HG03565 (cell line): ENCODE data around the gene HOXC10.

ENCODE experiments used
- ATAC-seq: cut with Tn5 transposase; IDR thresholded peaks from one replicate; pipeline ENCODE4 v1.9.1; 2021; ENCODE audit warnings: mild to moderate bottlenecking, moderate library complexity; ENCODE audit not compliant: unreplicated experiment

The HOXC10 gene

DNA sequence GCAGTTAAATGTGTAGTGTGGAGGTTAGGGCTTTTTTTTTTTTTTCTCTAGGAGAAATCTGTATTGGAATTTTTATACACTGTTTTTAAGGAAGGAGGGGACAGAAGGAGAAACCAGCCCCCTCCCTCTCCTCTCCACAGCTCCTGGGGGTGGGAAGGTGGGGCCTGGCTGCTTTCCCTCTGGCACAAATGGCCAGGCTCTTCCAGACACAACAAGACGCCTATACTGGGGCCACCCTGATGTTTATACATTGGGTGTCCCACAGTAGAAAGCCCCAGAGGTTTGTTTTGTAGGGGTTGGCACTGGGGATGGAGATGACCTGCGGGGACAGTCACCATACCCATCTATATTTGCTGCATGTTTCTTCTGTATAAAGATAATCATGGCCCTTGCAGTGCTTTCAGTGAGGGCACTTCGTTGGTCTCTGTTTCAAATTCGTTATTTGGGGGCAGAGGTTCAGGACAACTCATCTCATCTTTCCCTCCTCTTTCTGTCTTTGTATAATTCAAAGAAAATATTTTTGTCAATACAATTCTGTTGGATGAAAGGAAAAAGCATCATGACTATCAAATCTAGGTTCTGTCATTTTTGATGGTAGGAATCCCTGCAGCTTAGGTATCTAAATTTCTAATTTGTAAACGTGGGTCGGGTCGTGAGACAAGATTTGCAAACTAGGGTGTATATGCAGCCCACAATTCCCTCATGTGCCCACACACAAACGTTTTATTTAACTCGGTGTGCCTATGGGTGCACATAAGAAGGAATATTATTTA is 7.9 kb upstream of the HOXC10 start:
- no peak for ATAC-seq

DNA sequence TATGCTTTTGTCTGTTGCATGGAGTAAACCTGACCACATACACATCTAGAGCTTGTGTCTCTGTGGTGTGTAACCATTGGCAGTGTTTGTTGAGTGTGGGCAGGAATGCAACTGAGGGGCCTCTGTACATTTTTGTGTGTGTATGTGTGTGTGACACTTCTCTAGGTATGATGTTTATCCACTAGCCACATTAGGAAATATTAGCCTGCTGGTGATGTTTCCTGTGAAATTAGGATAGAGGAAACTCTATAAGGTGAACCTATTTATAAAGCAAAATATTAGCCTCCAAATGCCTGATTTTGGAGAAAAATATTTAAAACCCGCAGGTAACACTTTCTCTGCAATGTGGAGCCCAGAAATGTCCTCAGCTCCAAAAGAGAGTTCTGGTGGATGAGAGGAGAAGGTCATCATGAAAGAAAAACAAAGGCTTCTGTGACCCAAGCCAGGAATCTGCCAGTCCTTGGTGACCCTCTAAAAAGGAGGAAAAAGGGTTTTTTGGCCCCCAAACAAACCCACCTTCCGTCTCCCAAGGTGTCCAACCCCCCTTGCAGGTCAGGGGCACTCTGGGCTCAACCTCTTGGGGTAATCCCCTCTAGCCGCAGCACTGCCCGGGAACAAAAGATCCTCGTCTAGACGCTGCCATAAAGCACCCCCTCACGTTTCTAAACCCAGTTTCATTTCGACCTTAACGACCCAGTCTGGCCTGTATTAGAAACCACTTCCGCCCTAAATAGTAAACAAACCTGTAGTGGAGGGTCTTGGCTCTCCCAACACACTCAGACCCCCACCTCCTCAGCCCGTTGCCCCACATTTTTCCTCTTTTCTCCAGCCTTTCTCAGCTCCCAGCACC is 7.1 kb upstream of the HOXC10 start:
- no peak for ATAC-seq

DNA sequence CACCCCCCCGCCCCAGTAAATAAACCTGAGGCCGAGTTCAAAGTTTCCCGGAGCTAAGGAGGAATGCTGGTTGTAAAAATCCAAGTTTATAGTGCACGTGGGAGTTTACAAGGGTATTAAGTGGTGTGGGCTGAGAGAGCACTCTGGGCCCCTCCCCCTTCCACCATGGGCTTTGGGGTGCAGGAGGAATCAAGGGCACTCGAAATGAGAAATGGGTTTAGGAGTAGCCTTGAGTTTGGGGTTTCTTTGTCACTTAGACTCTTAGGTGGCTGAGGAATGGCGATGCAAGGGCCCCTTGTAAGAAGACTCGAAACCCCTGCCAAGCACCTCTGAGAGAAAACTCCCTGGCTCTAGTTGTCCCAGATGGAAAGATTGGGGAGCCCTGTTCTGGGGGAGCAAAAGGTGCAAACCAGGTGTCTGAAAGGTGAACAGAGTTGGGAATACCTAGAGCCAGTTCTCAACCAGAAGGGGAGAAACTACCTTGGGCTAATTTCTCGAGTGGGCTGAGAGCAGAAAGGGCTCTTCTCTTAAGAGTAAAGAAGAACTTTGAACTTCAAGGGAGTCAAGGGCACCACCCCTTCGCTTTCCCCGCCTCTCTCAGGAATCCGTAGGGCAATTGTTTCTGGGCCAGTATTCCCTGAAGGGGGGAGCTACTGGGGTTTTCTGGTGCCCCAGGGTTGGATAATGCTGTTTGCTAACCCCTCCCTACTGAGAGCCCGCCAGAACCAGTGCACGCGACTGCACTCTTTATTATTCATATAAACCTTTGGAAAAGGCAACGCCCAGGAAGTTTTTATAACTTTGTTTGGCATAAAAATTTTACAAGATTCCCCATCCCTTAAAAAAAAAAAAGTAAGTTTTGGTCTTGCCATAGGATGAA is 6.2 kb upstream of the HOXC10 start:
- ATAC-seq: no peak

DNA sequence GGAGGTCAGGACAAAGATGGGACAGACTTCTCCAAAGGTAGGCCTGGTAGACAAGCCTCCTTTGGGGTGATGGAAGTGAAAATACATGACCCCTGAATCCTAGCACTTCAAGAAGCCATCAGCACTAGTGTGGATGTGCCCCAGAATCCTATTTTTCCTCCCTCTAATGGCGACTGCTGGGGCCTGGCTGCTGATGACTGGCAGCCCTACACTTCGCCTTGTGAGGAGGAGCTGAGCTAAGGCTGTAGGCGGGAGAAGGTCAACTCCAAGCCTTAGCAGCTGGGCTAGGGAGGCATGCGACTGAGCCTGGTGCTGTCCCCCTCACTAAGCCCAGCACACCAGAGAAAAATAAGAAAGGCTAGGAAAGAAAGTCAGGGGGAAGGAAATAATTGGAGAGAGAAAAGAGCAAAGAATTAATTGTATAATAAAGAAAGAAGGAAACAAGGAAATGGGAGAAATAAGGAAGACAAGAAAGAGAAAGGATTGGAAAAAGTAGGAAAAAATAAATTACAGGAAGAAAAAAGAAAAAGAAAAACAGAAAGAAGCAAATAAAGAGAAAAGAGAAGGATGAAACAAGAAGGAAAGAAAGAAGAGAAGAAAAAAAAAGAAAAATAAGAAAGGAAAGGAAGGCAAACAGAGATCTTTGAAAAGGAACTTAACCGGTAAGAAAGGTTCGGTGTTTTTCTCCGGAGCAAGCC is 4.7 kb upstream of the HOXC10 start:
- no peak for ATAC-seq

DNA sequence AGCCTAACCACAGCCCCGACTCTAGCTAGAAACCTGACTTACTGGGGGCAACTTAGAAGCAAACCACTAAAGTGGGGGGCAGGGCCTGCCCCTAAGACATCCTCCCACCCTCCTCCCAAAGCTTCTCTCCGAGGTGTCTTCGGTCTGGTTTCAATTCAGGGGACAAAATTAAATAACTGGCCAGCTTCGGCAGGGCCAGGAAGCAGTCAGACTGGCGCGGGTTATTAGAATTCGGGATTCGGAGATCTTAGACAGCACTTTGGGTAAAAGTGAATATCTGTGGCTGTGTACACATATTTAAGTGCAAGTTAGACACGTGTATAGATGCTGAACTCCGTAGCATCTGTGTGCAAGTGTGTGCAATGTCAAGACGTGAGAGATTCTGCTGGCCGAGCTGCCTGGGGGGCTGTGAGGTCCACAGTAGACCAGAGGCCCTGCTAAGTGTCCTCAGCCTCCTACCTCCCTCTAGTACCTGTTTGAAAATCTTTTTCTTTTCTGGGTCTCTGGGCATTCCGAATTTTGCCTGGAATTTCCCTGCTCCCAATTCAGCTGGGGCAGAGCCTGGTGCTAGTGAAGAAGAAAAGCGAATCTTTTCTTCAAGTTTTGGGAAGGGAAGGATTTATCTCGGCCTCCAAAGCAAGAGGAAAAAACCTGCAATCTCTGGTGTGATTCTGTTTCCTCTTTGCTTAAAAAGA is 4.0 kb upstream of the HOXC10 start:
- no peak for ATAC-seq

DNA sequence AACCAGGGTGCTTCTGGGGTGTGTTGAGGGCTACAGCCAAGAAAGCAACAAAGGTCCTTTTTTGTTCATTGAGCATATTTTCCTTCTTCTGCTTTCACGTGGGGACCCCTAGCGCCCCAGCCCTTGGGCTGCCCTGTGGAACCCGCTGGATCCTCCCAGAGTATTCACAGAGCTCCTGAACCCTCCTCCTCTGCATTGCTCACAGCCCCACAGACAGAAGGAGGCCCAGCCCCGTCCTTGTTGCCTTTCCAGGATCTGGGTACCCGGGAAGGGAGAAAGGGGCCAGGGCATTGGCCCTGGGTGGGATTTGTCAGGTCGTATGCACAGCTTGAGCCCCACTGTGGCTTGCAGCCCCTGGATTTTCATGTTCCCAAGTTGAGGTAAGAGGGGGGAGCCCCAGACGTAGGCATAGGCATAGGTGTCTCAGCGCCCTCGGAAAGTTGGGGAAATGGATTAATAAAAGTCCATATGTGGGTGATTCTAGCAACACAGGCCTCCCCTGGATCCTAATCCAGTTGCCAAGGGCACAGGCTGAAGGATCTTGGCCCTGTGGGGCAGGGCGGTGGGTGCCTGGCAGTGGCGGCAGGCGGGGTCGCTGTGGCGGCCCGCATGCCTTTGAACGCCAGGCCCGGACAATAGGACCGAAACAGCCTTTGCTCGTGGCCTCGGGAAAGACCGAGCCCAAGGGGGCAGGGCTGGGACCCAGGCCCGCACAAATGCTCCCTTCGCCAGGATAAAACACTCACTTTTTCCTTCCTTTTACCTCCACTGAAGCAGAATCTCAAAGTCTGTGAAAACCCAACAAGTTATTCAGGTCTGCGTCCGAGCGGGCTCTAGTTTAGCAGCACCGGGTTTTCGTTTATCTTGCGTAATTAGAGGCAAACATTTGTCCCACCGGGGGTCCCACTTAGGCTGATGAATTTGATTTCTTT is 3.0 kb upstream of the HOXC10 start:
- no peak for ATAC-seq

DNA sequence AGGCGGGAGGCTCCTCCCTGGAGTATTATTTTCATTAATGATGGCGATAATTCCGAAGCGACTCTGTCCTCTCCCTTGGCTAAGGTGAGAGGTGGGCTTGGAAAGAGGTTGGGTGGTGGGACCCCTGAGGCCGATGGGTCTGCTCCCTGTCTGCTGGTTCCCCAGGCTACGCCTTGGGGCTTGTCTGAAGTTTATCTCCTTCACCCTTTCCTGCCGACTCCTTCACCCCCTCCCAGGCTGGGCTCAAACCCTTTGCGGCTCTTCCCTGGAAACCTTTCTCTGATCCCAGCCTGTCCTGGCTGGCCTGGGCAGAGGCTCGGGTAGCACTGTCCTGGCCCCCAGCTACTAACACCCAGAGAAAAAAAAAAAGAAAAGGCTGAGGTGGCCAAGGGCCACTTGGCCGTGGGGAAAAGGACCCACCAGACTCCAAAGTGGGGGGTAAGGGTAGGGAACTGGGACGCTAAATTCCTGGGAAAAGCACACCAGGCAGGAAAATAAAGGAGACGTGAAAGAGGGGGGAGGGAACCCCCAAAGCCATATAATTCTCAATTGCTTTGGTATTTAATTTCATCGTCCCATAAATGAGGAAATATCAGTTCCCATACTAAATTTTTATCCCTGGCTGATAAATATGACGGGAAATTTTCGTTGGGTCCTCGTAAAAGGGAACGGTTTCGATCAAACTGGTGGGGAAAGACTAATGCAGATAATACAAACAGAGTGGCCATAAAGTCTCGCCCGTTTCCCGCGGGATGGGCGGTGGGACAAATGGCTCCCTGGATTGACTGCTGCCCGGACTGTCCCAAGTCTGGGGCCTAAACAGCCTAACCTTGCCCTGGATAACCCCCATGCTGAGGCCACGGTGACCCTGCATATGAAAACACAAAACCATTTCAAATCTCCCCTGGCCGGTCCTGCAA is 2.0 kb upstream of the HOXC10 start:
- ATAC-seq: no peak

DNA sequence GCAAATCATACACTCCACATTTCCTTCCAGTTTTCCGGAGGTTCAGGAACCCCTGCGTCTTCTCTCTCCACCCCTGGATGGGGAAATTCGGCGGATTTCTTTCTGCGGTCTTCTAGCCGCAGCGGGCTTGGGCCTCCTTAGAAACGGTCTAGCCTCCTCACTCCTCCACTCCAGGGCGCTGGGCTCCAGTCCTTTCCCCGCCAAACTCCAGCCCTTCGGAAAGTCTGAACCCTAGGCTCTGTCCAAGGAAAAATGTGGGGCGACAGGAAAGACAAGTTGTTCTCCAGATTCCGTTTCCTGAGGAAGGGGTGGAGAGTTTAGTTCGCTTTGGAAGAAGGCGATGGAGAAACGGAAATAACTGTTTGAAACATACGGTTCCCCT is 1.4 kb upstream of the HOXC10 start:
- no peak for ATAC-seq

DNA sequence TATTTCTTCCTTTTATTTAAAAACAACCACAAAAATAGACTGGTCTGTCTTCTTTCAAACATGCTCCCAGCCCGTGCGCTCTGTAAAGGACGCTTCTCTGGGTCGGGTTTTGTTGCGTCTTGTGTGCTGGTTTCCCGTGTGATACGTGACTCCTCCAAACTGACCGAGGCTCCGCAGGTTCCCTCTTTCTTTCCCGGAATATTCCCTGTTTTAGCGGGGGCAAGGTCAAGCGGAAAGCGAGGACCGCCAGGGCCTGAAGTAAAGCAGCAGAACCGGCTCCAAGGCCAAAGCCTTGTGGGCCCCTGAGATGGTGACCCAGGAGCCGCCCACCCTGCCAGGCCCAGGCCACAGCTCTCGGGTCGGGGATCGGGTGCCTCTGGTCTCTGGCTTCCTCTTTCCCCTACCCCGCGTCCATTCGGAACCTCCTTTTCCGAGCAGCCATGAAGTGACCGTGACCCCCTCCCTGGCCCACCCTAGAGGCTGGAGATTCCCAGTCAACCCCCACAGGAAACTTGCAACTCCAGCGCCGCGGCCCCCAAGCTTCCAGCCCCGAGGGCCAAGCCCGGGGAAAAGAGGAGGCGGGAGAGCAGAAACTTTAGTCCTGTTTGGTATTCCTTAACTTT is 885 bp upstream of the HOXC10 start:
- ATAC-seq: no peak

DNA sequence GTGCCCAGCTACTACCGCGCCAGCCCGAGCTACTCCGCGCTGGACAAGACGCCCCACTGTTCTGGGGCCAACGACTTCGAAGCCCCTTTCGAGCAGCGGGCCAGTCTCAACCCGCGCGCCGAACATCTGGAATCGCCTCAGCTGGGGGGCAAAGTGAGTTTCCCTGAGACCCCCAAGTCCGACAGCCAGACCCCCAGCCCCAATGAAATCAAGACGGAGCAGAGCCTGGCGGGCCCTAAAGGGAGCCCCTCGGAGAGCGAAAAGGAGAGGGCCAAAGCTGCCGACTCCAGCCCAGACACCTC is 697 bp downstream of the HOXC10 start:
- no peak for ATAC-seq

DNA sequence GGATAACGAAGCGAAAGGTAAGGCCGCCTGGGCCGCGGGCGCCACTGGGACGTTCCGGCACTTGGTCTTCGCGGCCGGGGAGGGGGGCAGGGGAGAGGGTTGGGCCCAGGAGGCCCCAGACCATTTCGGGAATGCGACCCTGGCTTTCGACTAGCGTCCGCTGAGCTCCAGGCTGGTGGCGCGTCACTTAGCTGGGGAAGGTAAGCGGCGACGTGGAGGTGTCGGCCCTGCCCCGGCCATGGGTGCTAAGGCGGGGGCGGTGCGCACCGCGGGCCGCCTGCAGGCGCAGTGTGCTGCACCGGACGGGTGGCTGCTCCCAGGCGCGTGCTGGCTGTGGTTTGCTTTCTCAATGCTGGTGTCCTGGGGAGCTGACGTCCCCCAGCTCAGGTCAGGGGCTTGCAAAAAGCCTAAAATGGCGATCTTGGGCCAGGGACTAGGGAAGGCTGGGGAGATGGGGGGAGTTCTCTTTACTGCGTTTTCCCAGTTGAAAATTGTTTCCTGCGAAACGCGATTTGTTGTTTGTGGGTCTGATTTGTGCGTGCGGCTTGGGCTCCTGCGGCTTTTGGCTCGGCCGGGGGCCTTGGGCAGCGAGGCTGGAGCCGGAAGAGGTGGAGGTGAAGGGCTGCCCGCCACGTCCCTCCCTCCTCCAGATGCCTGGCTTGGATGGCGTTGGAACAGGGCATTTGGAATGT is 1.2 kb downstream of the HOXC10 start:
- no peak for ATAC-seq

DNA sequence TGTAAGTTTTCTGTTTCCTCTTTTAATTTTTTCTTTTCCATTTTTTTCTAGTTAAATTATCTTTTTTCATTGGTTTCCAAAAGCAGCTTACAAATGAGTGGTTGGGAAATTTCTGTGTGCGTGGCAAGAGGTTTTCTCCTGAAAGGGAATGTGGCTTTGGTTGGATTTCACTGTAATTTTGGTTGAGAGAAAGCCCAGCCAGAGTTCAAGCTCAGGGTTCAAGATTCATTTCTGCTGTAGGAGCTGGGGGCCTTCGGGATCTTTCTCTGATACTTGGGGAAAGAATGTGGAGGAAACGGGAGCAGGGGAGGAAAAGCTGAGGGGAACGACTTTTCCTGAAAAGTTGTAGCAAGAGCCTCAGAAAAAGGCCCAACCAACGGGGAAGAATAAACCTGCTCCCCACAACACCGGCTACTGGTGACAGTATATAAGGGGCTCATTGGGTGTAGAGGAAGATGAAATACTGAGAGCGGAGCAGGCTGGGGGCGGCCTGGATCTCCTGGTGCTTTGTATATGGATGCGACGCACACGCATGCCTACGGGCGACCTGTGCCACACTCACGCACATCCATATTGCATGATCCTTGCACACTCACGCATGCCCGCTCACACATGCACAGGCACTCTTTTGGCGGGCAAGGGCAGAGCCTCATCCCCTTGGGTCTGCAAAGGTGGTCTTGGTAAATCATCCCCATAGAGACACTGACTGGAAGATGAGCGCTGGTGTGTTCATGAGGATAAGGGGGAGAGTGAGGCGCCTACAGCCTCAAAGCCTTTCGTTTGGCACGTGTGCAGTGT is 1.9 kb downstream of the HOXC10 start:
- ATAC-seq: no peak

DNA sequence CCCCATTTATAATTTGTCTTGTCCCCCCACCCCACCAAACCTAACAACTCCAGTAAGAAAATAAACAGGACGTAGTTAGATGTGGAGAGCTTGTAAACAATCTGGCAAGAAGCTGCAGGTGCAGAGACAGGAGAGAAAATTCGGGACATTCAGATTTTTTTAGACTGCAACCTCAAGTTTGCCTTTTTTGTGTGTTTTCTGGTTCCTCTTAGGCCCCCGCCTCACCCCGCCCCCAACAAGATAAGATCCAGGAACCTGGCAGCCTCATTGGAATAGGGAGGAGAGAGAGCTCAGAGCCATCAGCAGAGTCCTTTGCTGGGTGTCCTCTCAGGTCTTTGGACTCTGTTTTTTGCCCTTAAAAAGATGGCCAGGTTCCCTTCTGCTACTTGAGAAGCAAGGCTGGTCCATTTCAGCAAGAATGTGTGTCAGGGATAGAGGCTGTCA is 2.9 kb downstream of the HOXC10 start:
- no peak for ATAC-seq

DNA sequence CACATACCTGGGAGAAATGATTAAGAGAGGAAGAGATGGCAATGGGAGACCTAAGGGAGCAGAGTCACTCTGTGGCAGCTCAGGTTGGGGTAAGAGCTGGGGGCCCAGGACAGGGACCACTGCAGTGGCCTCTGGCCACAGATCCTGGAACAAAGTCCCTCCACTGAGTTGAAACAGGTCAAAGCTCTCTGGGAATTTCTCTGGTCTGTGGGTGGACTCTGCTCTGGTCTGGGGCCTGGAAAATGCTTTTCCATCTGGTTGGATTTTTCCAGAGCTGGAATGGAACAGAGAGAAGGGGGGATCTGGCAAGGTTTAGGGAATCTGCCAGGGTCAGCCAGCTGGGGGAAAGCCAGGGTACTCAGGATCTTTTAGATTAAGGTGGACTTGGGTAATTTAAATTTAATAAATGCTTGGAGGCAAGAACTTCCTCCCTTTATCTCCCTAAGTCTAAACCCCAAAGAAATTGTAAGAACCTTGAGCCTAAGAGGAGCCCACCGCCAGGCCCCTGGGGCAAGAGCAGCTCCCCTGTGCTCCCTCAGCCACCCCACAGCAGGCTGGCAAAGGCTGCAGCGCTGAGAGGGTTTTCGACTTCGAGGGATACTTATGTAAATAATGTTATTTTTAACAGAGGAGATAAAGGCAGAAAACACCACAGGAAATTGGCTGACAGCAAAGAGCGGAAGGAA is 3.7 kb downstream of the HOXC10 start:
- no peak for ATAC-seq

DNA sequence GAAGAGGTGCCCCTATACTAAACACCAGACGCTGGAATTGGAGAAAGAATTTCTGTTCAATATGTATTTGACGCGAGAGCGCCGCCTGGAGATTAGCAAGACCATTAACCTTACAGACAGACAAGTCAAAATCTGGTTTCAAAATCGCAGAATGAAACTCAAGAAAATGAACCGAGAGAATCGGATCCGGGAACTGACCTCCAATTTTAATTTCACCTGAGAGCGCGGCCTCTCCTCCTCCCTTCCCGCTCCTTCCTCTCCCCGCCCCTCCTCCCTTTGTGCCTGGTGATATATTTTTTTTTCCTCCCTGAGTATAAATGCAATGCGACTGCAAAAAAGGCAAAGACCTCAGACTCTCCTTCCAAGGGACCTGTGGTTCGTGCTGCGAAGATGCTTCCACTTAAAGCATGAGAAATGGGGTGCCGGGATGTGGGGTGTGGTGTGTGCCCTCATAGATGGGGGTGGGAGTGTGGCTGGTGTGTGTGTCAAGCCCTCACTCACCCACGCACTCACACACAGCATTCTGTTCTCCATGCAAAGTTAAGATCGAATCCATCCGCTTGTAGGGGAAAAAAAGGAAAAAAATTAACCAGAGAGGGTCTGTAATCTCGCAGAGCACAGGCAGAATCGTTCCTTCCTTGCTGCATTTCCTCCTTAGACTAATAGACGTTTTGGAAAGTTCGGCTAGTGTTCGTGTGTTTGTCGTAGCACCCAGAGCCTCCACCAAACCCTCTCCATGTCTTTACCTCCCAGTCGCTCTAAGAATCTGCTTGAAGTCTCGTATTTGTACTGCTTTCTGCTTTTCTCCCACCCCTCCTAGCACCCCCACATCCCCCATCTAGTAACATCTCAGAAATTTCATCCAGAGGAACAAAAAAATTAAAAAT is 4.5 kb downstream of the HOXC10 start:
- ATAC-seq: no peak
